GM12878 (cell line): Measurements from ENCODE around the gene NEURL4. TPM values are rescaled to one million over a fixed set of nuclear protein-coding genes. Genes with fewer than 3 reads are reported as not detected.

Experiments used
- ATAC-seq: fragments of 200-7000 bp; cut with Tn5 transposase; 3 replicates; pipeline ENCODE4 v1.9.1; 2020; ENCODE audit warnings: mild to moderate bottlenecking, moderate library complexity
- BruUV-seq: library from RNA; stranded (reverse); fragments of 400-500 nt; replicated peaks from 2 replicates; lab custom pipeline; 2021; lab: Mats Ljungman, UMichigan
- CTCF ChIA-PET: fragments of 300-600 bp; sonication (Branson Sonifier 250); formaldehyde crosslinking; extraction: SDS; loops from one replicate; lab custom pipeline; 2021; ENCODE audit warnings: inconsistent platforms; lab: Yijun Ruan, JAX
- POLR2A ChIA-PET: fragments of 350-600 bp; formaldehyde crosslinking; extraction: SDS; loops from one replicate; lab custom pipeline; 2021; ENCODE audit warnings: inconsistent platforms; lab: Charles Lee
- RAD21 ChIA-PET: fragments of 300-600 bp; sonication (Branson Sonifier 250); formaldehyde crosslinking; loops from one replicate; lab custom pipeline; 2023; ENCODE audit warnings: antibody characterized with exemption; ENCODE audit not compliant: unreplicated experiment; lab: Charles Lee
- SMC1A ChIA-PET: fragments of 300-600 bp; sonication (Branson Sonifier 250); formaldehyde crosslinking; loops from one replicate; lab custom pipeline; 2023; ENCODE audit not compliant: unreplicated experiment, uncharacterized antibody; lab: Charles Lee
- DNase-seq: peaks from one replicate; pipeline ENCODE4 v3.0.0-alpha.2; 2011; ENCODE audit warnings: low read depth, low spot score
- FAIRE-seq: peaks from 3 replicates; lab custom pipeline; 2011; peaks lifted over from hg19 to GRCh38; lab: Jason Lieb, UNC
- H2AFZ ChIP-seq: 2 replicates; pipeline ENCODE4 v1.6.0; 2011; ENCODE audit warnings: low read depth, low read length, control low read depth; ENCODE audit not compliant: control insufficient read depth
- H3K27ac ChIP-seq: 2 replicates; pipeline ENCODE4 v1.5.1; 2011; ENCODE audit warnings: control low read depth; ENCODE audit not compliant: control insufficient read depth, insufficient read depth
- H3K27me3 ChIP-seq, 2 experiments: replicated peaks in 1 of 2; 2 replicates each; pipeline versions ENCODE4 v1.6.0 to v1.6.1; 2011; ENCODE audit warnings: low read length in 1 of 2; ENCODE audit not compliant: control insufficient read depth in 2 of 2, insufficient read depth in 2 of 2
- H3K36me3 ChIP-seq, 2 experiments: 2 replicates each; pipeline ENCODE4 v1.5.1; 2011; ENCODE audit warnings: low read length in 1 of 2; ENCODE audit not compliant: control insufficient read depth in 2 of 2, insufficient read depth in 2 of 2
- H3K4me1 ChIP-seq: 2 replicates; pipeline ENCODE4 v1.6.1; 2011; ENCODE audit warnings: mild to moderate bottlenecking, low read length, moderate library complexity, mixed read lengths; ENCODE audit not compliant: control insufficient read depth, insufficient read depth
- H3K4me2 ChIP-seq: 2 replicates; pipeline ENCODE4 v1.6.0; 2011; ENCODE audit warnings: control low read depth; ENCODE audit not compliant: control insufficient read depth, insufficient read depth
- H3K4me3 ChIP-seq: fragments of 200-600 bp; sonication (generic); 2 replicates; pipeline ENCODE4 v1.5.1; 2016
- H3K79me2 ChIP-seq: 2 replicates; pipeline ENCODE4 v1.6.0; 2011; ENCODE audit warnings: low read length; ENCODE audit not compliant: control insufficient read depth, insufficient read depth
- H3K9ac ChIP-seq: 2 replicates; pipeline ENCODE4 v1.8.0; 2011; ENCODE audit warnings: low read length, control low read depth, mixed read lengths; ENCODE audit not compliant: control insufficient read depth, insufficient read depth
- H3K9me3 ChIP-seq: replicated peaks from 3 replicates; pipeline ENCODE4 v1.5.1; 2011; ENCODE audit warnings: mild to moderate bottlenecking, low read length; ENCODE audit not compliant: control insufficient read depth, insufficient read depth
- H4K20me1 ChIP-seq: 2 replicates; pipeline ENCODE4 v1.6.0; 2011; ENCODE audit not compliant: control insufficient read depth, insufficient read depth
- ATF7 ChIP-seq: fragments of 450-650 bp; IDR thresholded peaks from 2 replicates; pipeline ENCODE4 v1.6.1; 2016; ENCODE audit warnings: low read depth, mild to moderate bottlenecking
- BRCA1 ChIP-seq: IDR thresholded peaks from 2 replicates; pipeline ENCODE4 v1.6.1; 2011; ENCODE audit warnings: low read depth, low read length, improper control_type of control experiment
- E2F4 ChIP-seq: IDR thresholded peaks from 2 replicates; pipeline ENCODE4 v1.6.1; 2012; ENCODE audit warnings: low read depth, low read length, improper control_type of control experiment
- EZH2 ChIP-seq: IDR thresholded peaks from 2 replicates; pipeline ENCODE4 v1.6.1; 2012; ENCODE audit warnings: low read depth, mild to moderate bottlenecking, control low read depth, inconsistent platforms, low read length, borderline replicate concordance; ENCODE audit not compliant: control insufficient read depth
- GATAD2B ChIP-seq: fragments of 450-650 bp; conservative IDR thresholded peaks from 2 replicates; pipeline ENCODE4 v1.6.1; 2017; ENCODE audit warnings: low read depth, mild to moderate bottlenecking, moderate library complexity
- MXI1 ChIP-seq: fragments of 150-350 bp; IDR thresholded peaks from 2 replicates; pipeline ENCODE4 v1.6.1; 2011; ENCODE audit warnings: low read depth, mild to moderate bottlenecking, inconsistent platforms, low read length, improper control_type of control experiment
- MYB ChIP-seq: fragments of 150-350 bp; IDR thresholded peaks from 2 replicates; pipeline ENCODE4 v1.6.1; 2014; ENCODE audit warnings: mild to moderate bottlenecking, low read depth, low read length, borderline replicate concordance
- NFYB ChIP-seq: IDR thresholded peaks from 2 replicates; pipeline ENCODE4 v1.6.1; 2011; ENCODE audit warnings: low read depth, mild to moderate bottlenecking, low read length, improper control_type of control experiment, moderate library complexity; ENCODE audit not compliant: insufficient read depth
- NR2F1 ChIP-seq: fragments of 450-650 bp; conservative IDR thresholded peaks from 2 replicates; pipeline ENCODE4 v1.6.1; 2017; ENCODE audit warnings: mild to moderate bottlenecking
- WGBS: methylation state at CpG from one replicate; pipeline ENCODE4 v1.1.6; 2016; ENCODE audit warnings: low lambda C conversion rate; ENCODE audit not compliant: insufficient replicate concordance, insufficient coverage; ENCODE audit errors: missing lambda C conversion rate; 5-methylcytosine and 5-hydroxymethylcytosine counted together
- in situ Hi-C: fragments of 300-500 bp; cut with MboI; formaldehyde crosslinking; loops from 9 replicates; pipeline ENCODE4 v1.14.3; 2018; ENCODE audit warnings: mixed read lengths
- intact Hi-C: fragments of 100-400 bp; cut with micrococcal nuclease; formaldehyde crosslinking; loops from one replicate; pipeline ENCODE4 v1.14.2; 2022; ENCODE audit not compliant: unreplicated experiment
- polyA plus RNA-seq, 11 experiments: library from polyadenylated mRNA; depleted of rRNA in 4 of 11; unstranded in 6 of 11; stranded (reverse) in 5 of 11; fragments of >200 nt; fragmentation: Nextera tagmentation in 4 of 11; fragmentation: Illumina TruSeq in 1 of 11; extraction: Ambion mirVana in 4 of 11; extraction: Trizol in 1 of 11; gene quantifications; 1 replicate in 1 of 11; 2 replicates in 10 of 11; pipeline versions ENCODE4 v1.2.1 to v1.2.3, GENCODE V29; 2011 to 2016; ENCODE audit warnings: inconsistent platforms in 2 of 11, missing spikeins in 2 of 11, low read depth in 1 of 11
- total RNA-seq, 4 experiments: library from RNA; depleted of rRNA in 3 of 4; stranded (reverse); fragments of >200 nt in 3 of 4; fragmentation: Illumina TruSeq in 1 of 4; extraction: Trizol in 1 of 4; gene quantifications; 2 replicates each; pipeline versions ENCODE4 v1.2.1 to v1.2.3, GENCODE V29; 2013 to 2021
- TF ChIP-seq, protein P1 (sequence below): fragments of 450-650 bp; IDR thresholded peaks from 2 replicates; pipeline ENCODE4 v1.6.1; 2017; ENCODE audit warnings: mild to moderate bottlenecking, moderate library complexity
- TF ChIP-seq, protein P2 (sequence below): IDR thresholded peaks from 2 replicates; pipeline ENCODE4 v1.6.1; 2011; ENCODE audit warnings: borderline replicate concordance, low read depth, mild to moderate bottlenecking, moderate library complexity, mixed read lengths, low read length; ENCODE audit not compliant: insufficient read depth; ENCODE audit errors: extremely low read length
- TF ChIP-seq, protein P3 (sequence below): IDR thresholded peaks from 2 replicates; pipeline ENCODE4 v1.6.1; 2011; ENCODE audit warnings: low read depth, low read length, improper control_type of control experiment, borderline replicate concordance

The NEURL4 gene
- total and polyA plus RNA-seq, 10 of the 15 experiments (the other 5 are each of a cell fraction or from before 2014, with no cell fraction given): 0.03 to 41.9 (median 10.0) TPM

GRCh38 chr17:7295230-7296180, 33.6 kb downstream of the NEURL4 start (continued):
- TF ChIP-seq, protein P1, sequence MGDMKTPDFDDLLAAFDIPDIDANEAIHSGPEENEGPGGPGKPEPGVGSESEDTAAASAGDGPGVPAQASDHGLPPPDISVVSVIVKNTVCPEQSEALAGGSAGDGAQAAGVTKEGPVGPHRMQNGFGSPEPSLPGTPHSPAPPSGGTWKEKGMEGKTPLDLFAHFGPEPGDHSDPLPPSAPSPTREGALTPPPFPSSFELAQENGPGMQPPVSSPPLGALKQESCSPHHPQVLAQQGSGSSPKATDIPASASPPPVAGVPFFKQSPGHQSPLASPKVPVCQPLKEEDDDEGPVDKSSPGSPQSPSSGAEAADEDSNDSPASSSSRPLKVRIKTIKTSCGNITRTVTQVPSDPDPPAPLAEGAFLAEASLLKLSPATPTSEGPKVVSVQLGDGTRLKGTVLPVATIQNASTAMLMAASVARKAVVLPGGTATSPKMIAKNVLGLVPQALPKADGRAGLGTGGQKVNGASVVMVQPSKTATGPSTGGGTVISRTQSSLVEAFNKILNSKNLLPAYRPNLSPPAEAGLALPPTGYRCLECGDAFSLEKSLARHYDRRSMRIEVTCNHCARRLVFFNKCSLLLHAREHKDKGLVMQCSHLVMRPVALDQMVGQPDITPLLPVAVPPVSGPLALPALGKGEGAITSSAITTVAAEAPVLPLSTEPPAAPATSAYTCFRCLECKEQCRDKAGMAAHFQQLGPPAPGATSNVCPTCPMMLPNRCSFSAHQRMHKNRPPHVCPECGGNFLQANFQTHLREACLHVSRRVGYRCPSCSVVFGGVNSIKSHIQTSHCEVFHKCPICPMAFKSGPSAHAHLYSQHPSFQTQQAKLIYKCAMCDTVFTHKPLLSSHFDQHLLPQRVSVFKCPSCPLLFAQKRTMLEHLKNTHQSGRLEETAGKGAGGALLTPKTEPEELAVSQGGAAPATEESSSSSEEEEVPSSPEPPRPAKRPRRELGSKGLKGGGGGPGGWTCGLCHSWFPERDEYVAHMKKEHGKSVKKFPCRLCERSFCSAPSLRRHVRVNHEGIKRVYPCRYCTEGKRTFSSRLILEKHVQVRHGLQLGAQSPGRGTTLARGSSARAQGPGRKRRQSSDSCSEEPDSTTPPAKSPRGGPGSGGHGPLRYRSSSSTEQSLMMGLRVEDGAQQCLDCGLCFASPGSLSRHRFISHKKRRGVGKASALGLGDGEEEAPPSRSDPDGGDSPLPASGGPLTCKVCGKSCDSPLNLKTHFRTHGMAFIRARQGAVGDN: no peak
- TF ChIP-seq MXI1 (no peak), ATF7 (no peak), MYB (no peak), NR2F1 (no peak)

- intact Hi-C loops (loop anchor here (5.0 kb wide), 1 partner anchor 82 kb away; no protein-coding TSS in a partner anchor), in situ Hi-C loops (loop anchor here (5.0 kb wide), 1 partner anchor 252 kb away; the partner anchor contains the start of gene SLC16A11)
- POLR2A ChIA-PET: no interaction called here
- Histone ChIP-seq H4K20me1 (no peaks in the 10 kb centered on the region), H3K36me3 (no peaks in the 10 kb centered on the region), H3K4me2 (peak within 1 kb of the TSS; percentile 94), H3K79me2 (no peaks in the 10 kb centered on the region)
- no TSS peak for BruUV-seq
- ATAC-seq (peak; percentile 65), FAIRE-seq (no peak)
- TF ChIP-seq E2F4 (peak; percentile 72), EZH2 (no peak), GATAD2B (no peak), BRCA1 (no peak), NFYB (peak; percentile 47; the same call in 1 of the 2 replicates)
- TF ChIP-seq, protein P2, sequence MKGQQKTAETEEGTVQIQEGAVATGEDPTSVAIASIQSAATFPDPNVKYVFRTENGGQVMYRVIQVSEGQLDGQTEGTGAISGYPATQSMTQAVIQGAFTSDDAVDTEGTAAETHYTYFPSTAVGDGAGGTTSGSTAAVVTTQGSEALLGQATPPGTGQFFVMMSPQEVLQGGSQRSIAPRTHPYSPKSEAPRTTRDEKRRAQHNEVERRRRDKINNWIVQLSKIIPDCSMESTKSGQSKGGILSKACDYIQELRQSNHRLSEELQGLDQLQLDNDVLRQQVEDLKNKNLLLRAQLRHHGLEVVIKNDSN: peak; percentile 73
- TF ChIP-seq, protein P3, sequence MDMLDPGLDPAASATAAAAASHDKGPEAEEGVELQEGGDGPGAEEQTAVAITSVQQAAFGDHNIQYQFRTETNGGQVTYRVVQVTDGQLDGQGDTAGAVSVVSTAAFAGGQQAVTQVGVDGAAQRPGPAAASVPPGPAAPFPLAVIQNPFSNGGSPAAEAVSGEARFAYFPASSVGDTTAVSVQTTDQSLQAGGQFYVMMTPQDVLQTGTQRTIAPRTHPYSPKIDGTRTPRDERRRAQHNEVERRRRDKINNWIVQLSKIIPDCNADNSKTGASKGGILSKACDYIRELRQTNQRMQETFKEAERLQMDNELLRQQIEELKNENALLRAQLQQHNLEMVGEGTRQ: peak; percentile 21; the same call in 1 of the 2 replicates
- TF ChIP-seq, all 136 proteins: peak for 4
- Histone ChIP-seq H3K4me1 (peaks cover 3% of the 10 kb centered on the region), H3K4me3 (peak within 1 kb of the TSS; percentile 22; the same call in 1 of the 2 replicates), H3K27me3 (peaks cover 3 to 5% of the 10 kb centered on the region in 2 experiments), H3K9me3 (no peaks in the 10 kb centered on the region), H2AFZ (peak within 1 kb of the TSS; percentile 39; the same call in 1 of the 2 replicates), H3K9ac (no peak within 1 kb of the TSS), H3K27ac (no peak within 1 kb of the TSS)
- ChIA-PET SMC1A (no interaction called here), CTCF (no interaction called here), RAD21 (no interaction called here)
- DNase-seq: no peak
- 2% methylated on average over 27 of the region's 57 CpGs for WGBS
These were observed 34.5 kb downstream of the NEURL4 start, which contains the start of gene YBX2 for GRCh38 chr17:7294614-7295153. YBX2 (minus strand) TSS chr17:7294639; CDS start chr17:7294500, 139 bp downstream.
